H1 (cell line): ENCODE data around the gene TRNAU1AP. TPM values are rescaled to one million over a fixed set of nuclear protein-coding genes. Genes with fewer than 3 reads are reported as not detected.

Experiments
- CTCF ChIA-PET: fragments of 300-600 bp; sonication (Branson Sonifier 250); formaldehyde crosslinking; loops from one replicate; lab custom pipeline; 2021; ENCODE audit not compliant: partially characterized antibody; lab: Charles Lee
- POLR2A ChIA-PET: fragments of 300-600 bp; sonication (Branson Sonifier 250); formaldehyde crosslinking; loops from one replicate; lab custom pipeline; 2021; ENCODE audit warnings: inconsistent platforms; ENCODE audit not compliant: partially characterized antibody; lab: Charles Lee
- DNase-seq, 2 experiments: peaks; one replicate each; pipeline versions ENCODE4 v3.0.0 to v3.0.0-alpha.2; 2010 to 2022; ENCODE audit warnings: low spot score in 2 of 2, low read depth in 1 of 2, mixed read lengths in 1 of 2
- FAIRE-seq: peaks from 2 replicates; lab custom pipeline; 2011; peaks lifted over from hg19 to GRCh38; lab: Jason Lieb, UNC
- H2AFZ ChIP-seq: 2 replicates; pipeline ENCODE4 v1.8.1; 2012; ENCODE audit warnings: low read length, inconsistent platforms
- H2AK5ac ChIP-seq: 2 replicates; pipeline ENCODE4 v1.6.1; 2013; ENCODE audit warnings: low read depth, low read length
- H2BK120ac ChIP-seq: replicated peaks from 2 replicates; pipeline ENCODE3; 2013; ENCODE audit warnings: low read depth, low read length, inconsistent platforms
- H2BK12ac ChIP-seq: 2 replicates; pipeline ENCODE4 v1.6.1; 2013; ENCODE audit warnings: low read depth, low read length
- H2BK15ac ChIP-seq: 2 replicates; pipeline ENCODE4 v1.6.1; 2013; ENCODE audit warnings: low read length
- H2BK20ac ChIP-seq: 2 replicates; pipeline ENCODE4 v1.6.1; 2013; ENCODE audit warnings: low read length
- H2BK5ac ChIP-seq: 2 replicates; pipeline ENCODE4 v1.6.1; 2013; ENCODE audit warnings: low read depth, low read length
- H3K14ac ChIP-seq: 2 replicates; pipeline ENCODE4 v1.6.1; 2013; ENCODE audit warnings: inconsistent platforms; ENCODE audit not compliant: insufficient read length
- H3K18ac ChIP-seq: 2 replicates; pipeline ENCODE4 v1.6.1; 2013; ENCODE audit warnings: low read length; ENCODE audit errors: extremely low read depth
- H3K23ac ChIP-seq: 2 replicates; pipeline ENCODE4 v1.6.1; 2013; ENCODE audit warnings: inconsistent platforms; ENCODE audit not compliant: insufficient read length
- H3K23me2 ChIP-seq: 2 replicates; pipeline ENCODE4 v1.6.1; 2013; ENCODE audit warnings: low read depth, low read length
- H3K27ac ChIP-seq: 2 replicates; pipeline ENCODE4 v1.6.1; 2011; ENCODE audit warnings: low read depth, low read length, inconsistent platforms
- H3K27me3 ChIP-seq, 4 experiments: replicated peaks in 1 of 4; 1 replicate in 1 of 4; 2 replicates in 3 of 4; pipeline versions ENCODE4 v1.6.1 to v1.8.1; 2011 to 2013; ENCODE audit warnings: low read length in 3 of 4, mild to moderate bottlenecking in 3 of 4, inconsistent platforms in 2 of 4, mixed read lengths in 2 of 4, moderate library complexity in 1 of 4; ENCODE audit not compliant: control insufficient read depth in 3 of 4, insufficient read depth in 3 of 4; ENCODE audit errors: extremely low read depth in 1 of 4
- H3K36me3 ChIP-seq, 4 experiments: 2 replicates each; pipeline versions ENCODE4 v1.6.1 to v1.8.1; 2011 to 2013; ENCODE audit warnings: mild to moderate bottlenecking in 4 of 4, low read length in 3 of 4, moderate library complexity in 2 of 4, control low read depth in 1 of 4, inconsistent platforms in 1 of 4; ENCODE audit not compliant: insufficient read depth in 4 of 4, control insufficient read depth in 2 of 4
- H3K4ac ChIP-seq: replicated peaks from 2 replicates; pipeline ENCODE3; 2013; ENCODE audit warnings: low read length, low read depth, mixed read lengths, inconsistent platforms; ENCODE audit not compliant: insufficient read length
- H3K4me1 ChIP-seq, 4 experiments: replicated peaks in 1 of 4; 1 replicate in 1 of 4; 2 replicates in 3 of 4; pipeline versions ENCODE4 v1.6.1 to v1.8.1; 2011 to 2013; ENCODE audit warnings: low read length in 3 of 4, inconsistent platforms in 2 of 4, mixed read lengths in 1 of 4; ENCODE audit not compliant: insufficient read depth in 4 of 4, control insufficient read depth in 3 of 4
- H3K4me2 ChIP-seq, 2 experiments: 2 replicates each; pipeline versions ENCODE4 v1.6.1 to v1.8.1; 2011 to 2013; ENCODE audit warnings: low read depth in 2 of 2, low read length in 2 of 2, control low read depth in 1 of 2, inconsistent platforms in 1 of 2, mild to moderate bottlenecking in 1 of 2; ENCODE audit not compliant: insufficient read depth in 1 of 2
- H3K4me3 ChIP-seq, 4 experiments: fragments of 200-600, 300-600 bp in 1 of 4; sonication (generic), shearing (Covaris generic), sonication (Bioruptor Twin) in 1 of 4; 2 replicates each; pipeline versions ENCODE4 v1.5.1 to v1.8.1; 2011 to 2016; ENCODE audit warnings: low read length in 4 of 4, low read depth in 3 of 4, control low read depth in 2 of 4, inconsistent platforms in 2 of 4, mild to moderate bottlenecking in 2 of 4, mixed read lengths in 1 of 4, moderate library complexity in 1 of 4; ENCODE audit not compliant: insufficient read depth in 2 of 4; ENCODE audit errors: extremely low read depth in 1 of 4
- H3K56ac ChIP-seq: replicated peaks from 2 replicates; pipeline ENCODE3; 2013; ENCODE audit warnings: low read depth, mild to moderate bottlenecking, mixed read lengths, low read length, inconsistent platforms; ENCODE audit not compliant: insufficient read length
- H3K79me1 ChIP-seq: 2 replicates; pipeline ENCODE4 v1.6.1; 2013; ENCODE audit warnings: low read depth, low read length, control low read depth
- H3K79me2 ChIP-seq, 2 experiments: 2 replicates each; pipeline versions ENCODE4 v1.6.1 to v1.8.1; 2012 to 2013; ENCODE audit warnings: low read length in 2 of 2, mild to moderate bottlenecking in 2 of 2, inconsistent platforms in 1 of 2; ENCODE audit not compliant: insufficient read depth in 2 of 2, control insufficient read depth in 1 of 2
- H3K9ac ChIP-seq, 4 experiments: replicated peaks in 1 of 4; 1 replicate in 1 of 4; 2 replicates in 3 of 4; pipeline versions ENCODE4 v1.6.1 to v1.8.1; 2011 to 2013; ENCODE audit warnings: low read depth in 3 of 4, low read length in 3 of 4, control low read depth in 2 of 4, mild to moderate bottlenecking in 2 of 4, moderate library complexity in 2 of 4, inconsistent platforms in 1 of 4; ENCODE audit errors: extremely low read depth in 1 of 4
- H3K9me3 ChIP-seq, 2 experiments: 2 replicates each; pipeline versions ENCODE4 v1.6.1 to v1.8.1; 2012 to 2013; ENCODE audit warnings: mild to moderate bottlenecking in 2 of 2, moderate library complexity in 2 of 2, control low read depth in 1 of 2, inconsistent platforms in 1 of 2, low read depth in 1 of 2, low read length in 1 of 2, mixed read lengths in 1 of 2; ENCODE audit not compliant: insufficient read depth in 2 of 2
- H4K20me1 ChIP-seq, 2 experiments: replicated peaks in 1 of 2; 2 replicates each; pipeline versions ENCODE3 to v1.8.1; 2011 to 2013; ENCODE audit warnings: inconsistent platforms in 2 of 2, low read length in 2 of 2, mild to moderate bottlenecking in 1 of 2; ENCODE audit not compliant: insufficient read depth in 2 of 2, control insufficient read depth in 1 of 2
- H4K5ac ChIP-seq: 2 replicates; pipeline ENCODE4 v1.6.1; 2013; ENCODE audit warnings: low read length, low read depth, mixed read lengths, inconsistent platforms; ENCODE audit not compliant: insufficient read length
- H4K8ac ChIP-seq: 2 replicates; pipeline ENCODE4 v1.8.0; 2013; ENCODE audit warnings: mild to moderate bottlenecking, moderate library complexity, low read length, inconsistent platforms; ENCODE audit not compliant: insufficient read depth; ENCODE audit errors: extremely low read depth
- H4K91ac ChIP-seq: replicated peaks from 2 replicates; pipeline ENCODE3; 2013; ENCODE audit warnings: low read length, mixed read lengths, inconsistent platforms; ENCODE audit not compliant: insufficient read length
- CBX8 ChIP-seq: fragments of 300-800, 300-1000 bp; sonication (generic); IDR thresholded peaks from 2 replicates; pipeline ENCODE4 v1.7.1; 2016; ENCODE audit warnings: low read depth, low read length, borderline replicate concordance
- WGBS, 2 experiments: shearing (Covaris generic) in 1 of 2; methylation state at CpG; one replicate each; pipeline versions ENCODE4 v1.1.6 to v1.1.7; 2013 to 2015; ENCODE audit warnings: low lambda C conversion rate in 2 of 2, mixed read lengths in 2 of 2, inconsistent platforms in 1 of 2, low coverage in 1 of 2, missing lambda C conversion rate in 1 of 2; ENCODE audit not compliant: insufficient replicate concordance in 2 of 2, insufficient coverage in 1 of 2, insufficient read length in 1 of 2; ENCODE audit errors: extremely low coverage in 1 of 2, missing lambda C conversion rate in 1 of 2; 5-methylcytosine and 5-hydroxymethylcytosine counted together
- polyA plus RNA-seq, 7 experiments: library from polyadenylated mRNA; depleted of rRNA in 3 of 7; stranded (reverse) in 5 of 7; unstranded in 2 of 7; fragments of >200 nt in 5 of 7; fragments of 200-250 nt in 2 of 7; gene quantifications; 1 replicate in 5 of 7; 2 replicates in 1 of 7; 4 replicates in 1 of 7; pipeline versions ENCODE4 v1.2.1 to v1.2.3, GENCODE V29; 2011 to 2013; ENCODE audit warnings: missing spikeins in 2 of 7, mixed read lengths in 2 of 7
- total RNA-seq: library from RNA; stranded (reverse); fragmentation: NEBNext Ultra II Directional; extraction: Animal tissue kit (Norgen Biotek cat#: 25700); gene quantifications from 2 replicates; pipeline ENCODE4 v1.2.1, GENCODE V29; 2021
- TF ChIP-seq, protein P1 (sequence below), 3 experiments: IDR thresholded peaks; 1 replicate in 2 of 3; 2 replicates in 1 of 3; pipeline versions ENCODE4 v1.5.1 to v1.6.1; 2011; ENCODE audit warnings: low read length in 3 of 3, mild to moderate bottlenecking in 3 of 3, inconsistent platforms in 2 of 3, low read depth in 1 of 3, moderate library complexity in 1 of 3; ENCODE audit not compliant: insufficient read depth in 1 of 3; ENCODE audit errors: control extremely low read depth in 1 of 3

Gene TRNAU1AP
- total and polyA plus RNA-seq, 2 of the 8 experiments (the other 6 are each of a cell fraction or from before 2014, with no cell fraction given): 35.2 to 37.1 TPM

DNA sequence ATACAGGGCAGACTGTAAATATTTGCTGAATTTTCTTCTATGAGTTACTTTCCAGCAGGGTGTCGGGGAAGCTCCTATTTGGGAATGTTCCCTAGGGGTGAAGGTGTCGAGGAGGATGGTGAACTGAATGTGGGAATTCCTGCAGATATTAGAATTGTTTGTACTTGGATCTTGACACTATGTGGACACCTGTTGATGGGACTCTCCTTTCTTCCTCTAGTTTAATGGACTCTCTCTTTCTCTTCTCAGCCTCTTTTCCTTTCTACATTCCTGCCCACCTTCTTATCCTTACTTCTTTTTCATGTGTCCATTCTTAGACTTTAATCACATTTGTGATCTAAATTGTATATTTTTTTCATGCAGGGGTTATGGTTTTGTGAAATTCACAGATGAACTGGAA lies 14.0 kb downstream of the TRNAU1AP start:
- H3K27ac ChIP-seq: no peak overlapping the region
- WGBS, 2 experiments: 90% methylated on average over 2 of the region's 2 CpGs; no CpG with 5 or more reads in 1 of the 2 experiments
- no peaks in the 10 kb centered on the region for H3K23me2 ChIP-seq
- H3K14ac ChIP-seq: no peak overlapping the region
- no peak overlapping the region for H2BK5ac ChIP-seq
- no peaks in the 10 kb centered on the region for H3K9me3 ChIP-seq
- no peak overlapping the region for H4K91ac ChIP-seq
- no peak for DNase-seq
- POLR2A ChIA-PET: interaction anchor here (0.8 to 29.3 kb wide), 3 partner anchors 6 to 29 kb away, joined by 3 to 552 read pairs (median 552); partner anchors contain the start of gene TRNAU1AP
- H3K79me2 ChIP-seq: no peaks in the 10 kb centered on the region
- H2AK5ac ChIP-seq: no peak overlapping the region
- H2BK20ac ChIP-seq: no peak overlapping the region
- H3K9ac ChIP-seq: no peak overlapping the region
- CTCF ChIA-PET: interaction anchor here (0.6 kb wide), 1 partner anchor 34 kb away, joined by 3 read pairs; no protein-coding TSS in a partner anchor
- H4K5ac ChIP-seq: no peak overlapping the region
- H3K4ac ChIP-seq: no peak overlapping the region
- no peak overlapping the region for H2BK12ac ChIP-seq
- no peak overlapping the region for H2AFZ ChIP-seq
- no peak overlapping the region for H3K4me2 ChIP-seq
- H3K4me3 ChIP-seq: no peak overlapping the region
- H3K4me1 ChIP-seq: no peaks in the 10 kb centered on the region
- no peaks in the 10 kb centered on the region for H3K27me3 ChIP-seq
- H2BK120ac ChIP-seq: no peak overlapping the region
- peaks cover 14 to 46% (median 41%) of the 10 kb centered on the region in 4 experiments for H3K36me3 ChIP-seq
- no peaks in the 10 kb centered on the region for H3K79me1 ChIP-seq
- H3K18ac ChIP-seq: no peak overlapping the region
- H2BK15ac ChIP-seq: no peak overlapping the region
- no peak overlapping the region for H4K8ac ChIP-seq
- no peak overlapping the region for H3K23ac ChIP-seq
- TF ChIP-seq, protein P1, sequence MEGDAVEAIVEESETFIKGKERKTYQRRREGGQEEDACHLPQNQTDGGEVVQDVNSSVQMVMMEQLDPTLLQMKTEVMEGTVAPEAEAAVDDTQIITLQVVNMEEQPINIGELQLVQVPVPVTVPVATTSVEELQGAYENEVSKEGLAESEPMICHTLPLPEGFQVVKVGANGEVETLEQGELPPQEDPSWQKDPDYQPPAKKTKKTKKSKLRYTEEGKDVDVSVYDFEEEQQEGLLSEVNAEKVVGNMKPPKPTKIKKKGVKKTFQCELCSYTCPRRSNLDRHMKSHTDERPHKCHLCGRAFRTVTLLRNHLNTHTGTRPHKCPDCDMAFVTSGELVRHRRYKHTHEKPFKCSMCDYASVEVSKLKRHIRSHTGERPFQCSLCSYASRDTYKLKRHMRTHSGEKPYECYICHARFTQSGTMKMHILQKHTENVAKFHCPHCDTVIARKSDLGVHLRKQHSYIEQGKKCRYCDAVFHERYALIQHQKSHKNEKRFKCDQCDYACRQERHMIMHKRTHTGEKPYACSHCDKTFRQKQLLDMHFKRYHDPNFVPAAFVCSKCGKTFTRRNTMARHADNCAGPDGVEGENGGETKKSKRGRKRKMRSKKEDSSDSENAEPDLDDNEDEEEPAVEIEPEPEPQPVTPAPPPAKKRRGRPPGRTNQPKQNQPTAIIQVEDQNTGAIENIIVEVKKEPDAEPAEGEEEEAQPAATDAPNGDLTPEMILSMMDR (IDR thresholded peaks at IDR 0.05; ENCODE audit: control extremely low read depth in 1 of 3, insufficient read depth in 1 of 3, low read depth in 1 of 3, low read length in 3 of 3): no peak
- no peak for TF ChIP-seq CBX8
- no peak overlapping the region for H3K56ac ChIP-seq
- H4K20me1 ChIP-seq: peaks cover 0 to 1% of the 10 kb centered on the region in 2 experiments
- no peak for FAIRE-seq
